AG04450 (cell line): ENCODE measurements around the gene BMP10. TPM values are rescaled to one million over a fixed set of nuclear protein-coding genes. Genes with fewer than 3 reads are reported as not detected.
A peak's percentile ranks its signal among the peaks of the same experiment; 100 is the strongest.

ENCODE experiments used
- CTCF ChIA-PET: fragments of 300-600, 350-600 bp; formaldehyde crosslinking; extraction: SDS; loops from one replicate; lab custom pipeline; 2022; ENCODE audit warnings: antibody characterized with exemption, inconsistent platforms; lab: Charles Lee
- POLR2A ChIA-PET: fragments of 350-600 bp; formaldehyde crosslinking; extraction: SDS; loops from one replicate; lab custom pipeline; 2021; ENCODE audit warnings: antibody characterized with exemption, inconsistent platforms; lab: Yijun Ruan, JAX
- DNase-seq: peaks from one replicate; pipeline ENCODE4 v3.0.0-alpha.2; 2011; ENCODE audit warnings: low read depth, low spot score
- H3K27ac ChIP-seq: one replicate; pipeline ENCODE4 v1.5.1; 2012; ENCODE audit warnings: low read depth, low read length, control low read depth
- H3K27me3 ChIP-seq: one replicate; pipeline ENCODE4 v1.6.0; 2012; ENCODE audit warnings: low read length; ENCODE audit not compliant: control insufficient read depth, insufficient read depth
- H3K4me3 ChIP-seq: 2 replicates; pipeline ENCODE4 v1.5.1; 2011; ENCODE audit warnings: mild to moderate bottlenecking, low read depth, low read length, control low read depth
- H3K9me3 ChIP-seq: 2 replicates; pipeline ENCODE4 v1.5.1; 2012; ENCODE audit warnings: low read length; ENCODE audit not compliant: control insufficient read depth, insufficient read depth
- CTCF ChIP-seq: IDR thresholded peaks from 2 replicates; pipeline ENCODE4 v1.5.1; 2011; ENCODE audit warnings: low read depth, low read length, control low read depth, inconsistent platforms
- polyA plus RNA-seq: library from polyadenylated mRNA; depleted of rRNA; stranded (reverse); fragments of >200 nt; gene quantifications from 2 replicates; pipeline ENCODE4 v1.2.3, GENCODE V29; 2011; rRNA removed

The BMP10 gene
- polyA plus RNA-seq, 1 experiment = not detected

GRCh38 chr2:68822207-68822872, 48.9 kb downstream of the BMP10 start:
- H3K4me3 ChIP-seq = no peak overlapping the region
- H3K27me3 ChIP-seq = no peaks in the 10 kb centered on the region
- ChIA-PET CTCF (no interaction called here), POLR2A (no interaction called here)
- no peak for DNase-seq
- no peaks in the 10 kb centered on the region for H3K9me3 ChIP-seq
- TF ChIP-seq CTCF = no peak
- H3K27ac ChIP-seq = no peak overlapping the region

DNA sequence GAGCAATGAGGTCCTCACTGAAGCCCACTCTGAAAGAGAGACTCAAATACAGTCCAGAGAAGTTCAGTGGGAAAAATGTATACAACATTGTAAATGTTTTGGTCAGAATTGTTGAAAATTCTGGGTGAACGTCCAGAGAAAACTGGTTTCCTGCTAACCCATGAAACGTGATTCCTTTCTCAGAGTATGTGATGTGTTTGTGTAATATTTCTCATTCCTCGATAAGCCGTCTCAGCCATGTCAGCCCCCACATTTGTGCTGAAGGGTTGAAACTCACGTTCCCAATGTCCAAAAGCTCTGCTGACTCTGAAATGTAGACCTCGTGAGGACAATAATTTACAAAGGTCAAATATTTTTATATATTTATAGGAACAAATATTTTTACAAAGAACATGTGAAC, 51.6 kb downstream of the BMP10 start:
- DNase-seq = no peak
- Histone ChIP-seq H3K27me3 (no peaks in the 10 kb centered on the region), H3K27ac (peak overlapping the region; percentile 71), H3K9me3 (no peaks in the 10 kb centered on the region), H3K4me3 (no peak overlapping the region)
- CTCF ChIA-PET = no interaction called here
- no peak for TF ChIP-seq CTCF
- POLR2A ChIA-PET = interaction anchor here (0.8 kb wide), 1 partner anchor 10 kb away, joined by 4 read pairs; no protein-coding TSS in a partner anchor

DNA sequence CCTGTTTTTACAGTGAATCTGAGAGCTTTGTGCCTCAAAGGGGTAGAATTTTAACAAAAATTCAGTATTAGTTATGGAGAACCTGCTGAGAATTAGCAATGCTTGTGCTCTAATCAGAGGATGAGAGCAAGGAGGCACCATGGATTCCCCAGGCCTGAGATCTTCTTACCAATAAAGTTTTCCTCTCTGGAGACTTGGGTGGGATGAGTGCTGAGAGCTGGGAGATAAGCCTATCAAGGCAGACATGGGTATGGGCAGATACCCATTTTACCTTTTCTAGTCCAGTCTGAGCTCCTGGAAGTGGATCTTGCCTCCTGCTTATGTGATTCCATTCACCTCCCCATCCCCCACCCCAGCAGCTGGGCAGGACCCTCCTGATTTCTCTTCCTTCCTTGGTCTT, 53.9 kb downstream of the BMP10 start:
- no peak overlapping the region for H3K4me3 ChIP-seq
- ChIA-PET POLR2A (no interaction called here), CTCF (interaction anchor here (1.1 kb wide), 1 partner anchor 66 kb away, joined by 3 read pairs; no protein-coding TSS in a partner anchor)
- no peaks in the 10 kb centered on the region for H3K27me3 ChIP-seq
- no peak for DNase-seq
- no peaks in the 10 kb centered on the region for H3K9me3 ChIP-seq
- TF ChIP-seq CTCF = no peak
- no peak overlapping the region for H3K27ac ChIP-seq

Other genes with a start within 250 kb of the BMP10 start
- not detected in 2 replicates for gene PROKR1, start 227.8 kb downstream of the BMP10 start, polyA plus RNA-seq
- gene ARHGAP25, start 136.6 kb downstream of the BMP10 start, polyA plus RNA-seq = 0.38 and 0.55 TPM in 2 replicates
- not detected in 2 replicates for gene GKN2, start 81.5 kb upstream of the BMP10 start, polyA plus RNA-seq
- gene GKN1, start 103.2 kb upstream of the BMP10 start, polyA plus RNA-seq = not detected in 2 replicates
- gene ANTXR1, start 141.8 kb upstream of the BMP10 start, polyA plus RNA-seq = 101 and 113 TPM in 2 replicates